ENCODE data around the gene RTF2.

- TF ChIP-seq CTCF (conservative IDR thresholded peaks at IDR 0.05) (no peak), ZFX (IDR thresholded peaks at IDR 0.05) (no peak)
Observed at GRCh38 chr20:56422076-56422823, 46.2 kb upstream of the RTF2 start.

Measured in C4-2B (cell line).